GM20431 (cell line): ENCODE data around the gene OPN5.

Experiments
- in situ Hi-C: fragments of 300-500 bp; cut with MseI, MboI; formaldehyde crosslinking; loops from one replicate; pipeline ENCODE4 v1.15.0; 2020; ENCODE audit warnings: low sequenced_read_pairs; ENCODE audit not compliant: unreplicated experiment

Gene OPN5

GRCh38 chr6:47781732-47782131, at the start of gene OPN5:
Gene OPN5 (plus strand): TSS chr6:47782032. CDS start chr6:47782067, 35 bp downstream.
- in situ Hi-C loops = loop anchor here (25.0 kb wide), 2 partner anchors 981 to 1631 kb away; no protein-coding TSS in a partner anchor

- in situ Hi-C loops = loop anchor here (25.0 kb wide), 1 partner anchor 322 kb away; no protein-coding TSS in a partner anchor
Observed at GRCh38 chr6:47733879-47734558, 47.8 kb upstream of the OPN5 start.

GRCh38 chr6:47734831-47735481, 46.9 kb upstream of the OPN5 start:
- in situ Hi-C loops = loop anchor here (25.0 kb wide), 1 partner anchor 323 kb away; no protein-coding TSS in a partner anchor

- in situ Hi-C loops = loop anchor here (25.0 kb wide), 1 partner anchor 324 kb away; no protein-coding TSS in a partner anchor
Observed at GRCh38 chr6:47736083-47736700, 45.6 kb upstream of the OPN5 start.

- in situ Hi-C loops = loop anchor here (25.0 kb wide), 1 partner anchor 325 kb away; no protein-coding TSS in a partner anchor
Observed at GRCh38 chr6:47737406-47737805, 44.4 kb upstream of the OPN5 start.

- in situ Hi-C loops = loop anchor here (25.0 kb wide), 1 partner anchor 328 kb away; no protein-coding TSS in a partner anchor
Observed at GRCh38 chr6:47740714-47741113, 41.1 kb upstream of the OPN5 start.

- in situ Hi-C loops = loop anchor here (25.0 kb wide), 1 partner anchor 330 kb away; no protein-coding TSS in a partner anchor
Observed at GRCh38 chr6:47741807-47742206, 40.0 kb upstream of the OPN5 start.

- in situ Hi-C loops = loop anchor here (25.0 kb wide), 1 partner anchor 331 kb away; no protein-coding TSS in a partner anchor
Observed at GRCh38 chr6:47743744-47744143, 38.1 kb upstream of the OPN5 start.

- in situ Hi-C loops = loop anchor here (25.0 kb wide), 1 partner anchor 333 kb away; no protein-coding TSS in a partner anchor
Observed at GRCh38 chr6:47745269-47745668, 36.6 kb upstream of the OPN5 start.

- in situ Hi-C loops = loop anchor here (25.0 kb wide), 1 partner anchor 337 kb away; no protein-coding TSS in a partner anchor
Observed at GRCh38 chr6:47749757-47750156, 32.1 kb upstream of the OPN5 start.

- in situ Hi-C loops = no loop called here
Observed at GRCh38 chr6:47752801-47753200, 29.0 kb upstream of the OPN5 start.

- in situ Hi-C loops = no loop called here
Observed at GRCh38 chr6:47759364-47759763, 22.5 kb upstream of the OPN5 start.

GRCh38 chr6:47762502-47762901, 19.3 kb upstream of the OPN5 start:
- in situ Hi-C loops = no loop called here

GRCh38 chr6:47766445-47766844, 15.4 kb upstream of the OPN5 start:
- in situ Hi-C loops = no loop called here

- in situ Hi-C loops = no loop called here
Observed at GRCh38 chr6:47767102-47767501, 14.7 kb upstream of the OPN5 start.

GRCh38 chr6:47769982-47770381, 11.8 kb upstream of the OPN5 start:
- in situ Hi-C loops = no loop called here

- in situ Hi-C loops = no loop called here
Observed at GRCh38 chr6:47772359-47772758, 9.5 kb upstream of the OPN5 start.

- in situ Hi-C loops = no loop called here
Observed at GRCh38 chr6:47773005-47773404, 8.8 kb upstream of the OPN5 start.

- in situ Hi-C loops = loop anchor here (25.0 kb wide), 2 partner anchors 982 to 1632 kb away; no protein-coding TSS in a partner anchor
Observed at GRCh38 chr6:47780510-47781356, 1.1 kb upstream of the OPN5 start.

- in situ Hi-C loops = loop anchor here (25.0 kb wide), 2 partner anchors 977 to 1627 kb away; no protein-coding TSS in a partner anchor
Observed at GRCh38 chr6:47785182-47785581, 3.4 kb downstream of the OPN5 start.
